Fibroblast of lung (primary cell): Measurements from ENCODE around the gene NTRK2.

Source experiments
- CTCF ChIP-seq, 2 donors: IDR thresholded peaks in 1 of 2; conservative IDR thresholded peaks in 1 of 2; 1 replicate in 1 of 2; 2 replicates in 1 of 2; pipeline ENCODE4 v1.5.1; 2011 to 2012; ENCODE audit warnings: low read length in 2 of 2, control low read depth in 1 of 2, inconsistent platforms in 1 of 2, low read depth in 1 of 2, mild to moderate bottlenecking in 1 of 2
- EZH2 ChIP-seq: IDR thresholded peaks from 2 replicates; pipeline ENCODE4 v1.5.1; 2012; ENCODE audit warnings: low read length, control low read depth, mild to moderate bottlenecking; ENCODE audit errors: missing control alignments

GRCh38 chr9:85036496-85036895 lies 367.0 kb downstream of the NTRK2 start:
- TF ChIP-seq CTCF (conservative IDR thresholded peaks at IDR 0.05 in 1 of 2, IDR thresholded peaks at IDR 0.05 in 1 of 2; ENCODE audit: low read depth in 1 of 2, low read length in 2 of 2) (no peak), EZH2 (no peak)
